Sigmoid colon (tissue), 7 donors: Measurements from ENCODE around the gene YDJC. TPM values are rescaled to one million over a fixed set of nuclear protein-coding genes. Genes with fewer than 3 reads are reported as not detected.
"Not testable (repeated sequence)": the region's sequence is repeated elsewhere in the genome, so short reads cannot be mapped to it uniquely, and the experiment has no call there.

Source experiments
- DNase-seq: peaks from one replicate; pipeline ENCODE4 v3.0.0-alpha.2; 2019
- H3K27ac ChIP-seq, 4 donors: fragments of 200-600 bp; sonication (generic); one replicate each; pipeline ENCODE4 v1.5.1; 2016 to 2019; ENCODE audit warnings: mild to moderate bottlenecking in 1 of 4
- H3K27me3 ChIP-seq, 3 donors: fragments of 200-600 bp; sonication (generic); one replicate each; pipeline ENCODE4 v1.5.1; 2019; ENCODE audit warnings: mild to moderate bottlenecking in 1 of 3
- H3K36me3 ChIP-seq, 4 donors: fragments of 200-600 bp; sonication (generic); one replicate each; pipeline ENCODE4 v1.5.1; 2016 to 2019
- H3K4me1 ChIP-seq, 4 donors: fragments of 200-600 bp; sonication (generic); one replicate each; pipeline ENCODE4 v1.5.1; 2017 to 2019
- H3K4me3 ChIP-seq, 4 donors: fragments of 200-600 bp; sonication (generic); one replicate each; pipeline ENCODE4 v1.5.1; 2017 to 2019; ENCODE audit warnings: mild to moderate bottlenecking in 2 of 4, moderate library complexity in 1 of 4
- H3K9me3 ChIP-seq, 4 donors: fragments of 200-600 bp in 3 of 4; sonication (generic) in 3 of 4; one replicate each; pipeline versions ENCODE4 v1.5.1 to v1.6.1; 2013 to 2019
- EP300 ChIP-seq, 4 donors: sonication (generic); formaldehyde crosslinking; IDR thresholded peaks; one replicate each; pipeline ENCODE4 v1.6.1; 2017; ENCODE audit warnings: antibody characterized with exemption in 4 of 4
- POLR2A ChIP-seq, 2 donors: fragments of 450-650 bp; IDR thresholded peaks; one replicate each; pipeline ENCODE4 v1.6.1; 2016; ENCODE audit warnings: antibody characterized with exemption in 2 of 2, mild to moderate bottlenecking in 2 of 2, moderate library complexity in 2 of 2
- POLR2AphosphoS5 ChIP-seq, 4 donors: sonication (generic); formaldehyde crosslinking; IDR thresholded peaks; one replicate each; pipeline ENCODE4 v1.6.1; 2017; ENCODE audit warnings: antibody characterized with exemption in 4 of 4
- WGBS, 2 donors: extraction: QIAGEN DNeasy Blood & Tissue Kit; methylation state at CpG; one replicate each; pipeline ENCODE4 v1.1.7; 2013; 5-methylcytosine and 5-hydroxymethylcytosine counted together
- intact Hi-C: fragments of 100-400 bp; cut with DNase I; formaldehyde crosslinking; loops from one replicate; pipeline ENCODE4 v1.15.1; 2023
- polyA plus RNA-seq, 3 donors: library from polyadenylated mRNA; stranded (reverse); fragments of 200-250 nt; gene quantifications; one replicate each; pipeline ENCODE4 v1.2.3, GENCODE V29; 2013
- total RNA-seq, 4 donors: library from RNA; depleted of rRNA; stranded (reverse); fragments of >200 nt; gene quantifications; one replicate each; pipeline ENCODE4 v1.1.0, GENCODE V29; 2016
- TF ChIP-seq, protein P1 (sequence below), 4 experiments: fragments of 450-650 bp in 3 of 4; fragments of 200-600 bp in 1 of 4; IDR thresholded peaks; one replicate each; pipeline ENCODE4 v1.5.1; 2016 to 2019; ENCODE audit warnings: antibody characterized with exemption in 4 of 4, mild to moderate bottlenecking in 3 of 4, moderate library complexity in 2 of 4
- donor health status: healthy with polysubstance abuse.
- donor health status: Bipolar disorder and iron deficiency.
- donor health status: healthy.

Gene YDJC
- total and polyA plus RNA-seq, 7 donors, result 8.3 to 36.5 (median 16.3) TPM

DNA sequence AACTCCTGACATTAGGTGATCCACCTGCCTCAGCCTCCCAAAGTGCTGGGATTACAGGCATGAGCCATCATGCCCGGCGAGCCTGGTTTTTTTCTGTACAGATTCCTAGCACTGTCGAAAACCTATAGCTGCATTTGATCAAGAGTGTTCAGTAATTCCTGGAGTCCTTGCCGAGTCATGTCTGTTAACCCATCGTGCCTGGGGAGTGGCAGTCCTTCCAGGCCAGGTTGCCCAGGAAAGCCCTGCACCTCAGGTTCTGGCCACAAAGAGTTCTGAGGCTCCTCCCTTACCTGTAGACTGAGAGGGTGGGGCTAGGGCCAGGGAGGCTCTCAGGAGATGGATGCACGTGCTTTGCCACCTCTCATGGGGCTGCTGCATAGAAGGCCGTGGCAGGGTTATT lies 17.0 kb downstream of the YDJC start:
- WGBS, 2 donors, result 72 to 91% methylated on average over 7 of the region's 7 CpGs
- Histone ChIP-seq H3K27me3 (no peaks in the 10 kb centered on the region), H3K4me3 (no peak overlapping the region), H3K9me3 (no peaks in the 10 kb centered on the region), H3K4me1 (peaks cover 0 to 2% (median 0%) of the 10 kb centered on the region in 4 donors), H3K27ac (no peak overlapping the region), H3K36me3 (peaks cover 0 to 42% (median 17%) of the 10 kb centered on the region in 4 donors)
- no peak for DNase-seq
- intact Hi-C loops, result no loop called here
- TF ChIP-seq EP300 (IDR thresholded peaks at IDR 0.05) (no peak), POLR2AphosphoS5 (IDR thresholded peaks at IDR 0.05) (no peak), POLR2A (IDR thresholded peaks at IDR 0.05) (no peak)
- TF ChIP-seq, protein P1, sequence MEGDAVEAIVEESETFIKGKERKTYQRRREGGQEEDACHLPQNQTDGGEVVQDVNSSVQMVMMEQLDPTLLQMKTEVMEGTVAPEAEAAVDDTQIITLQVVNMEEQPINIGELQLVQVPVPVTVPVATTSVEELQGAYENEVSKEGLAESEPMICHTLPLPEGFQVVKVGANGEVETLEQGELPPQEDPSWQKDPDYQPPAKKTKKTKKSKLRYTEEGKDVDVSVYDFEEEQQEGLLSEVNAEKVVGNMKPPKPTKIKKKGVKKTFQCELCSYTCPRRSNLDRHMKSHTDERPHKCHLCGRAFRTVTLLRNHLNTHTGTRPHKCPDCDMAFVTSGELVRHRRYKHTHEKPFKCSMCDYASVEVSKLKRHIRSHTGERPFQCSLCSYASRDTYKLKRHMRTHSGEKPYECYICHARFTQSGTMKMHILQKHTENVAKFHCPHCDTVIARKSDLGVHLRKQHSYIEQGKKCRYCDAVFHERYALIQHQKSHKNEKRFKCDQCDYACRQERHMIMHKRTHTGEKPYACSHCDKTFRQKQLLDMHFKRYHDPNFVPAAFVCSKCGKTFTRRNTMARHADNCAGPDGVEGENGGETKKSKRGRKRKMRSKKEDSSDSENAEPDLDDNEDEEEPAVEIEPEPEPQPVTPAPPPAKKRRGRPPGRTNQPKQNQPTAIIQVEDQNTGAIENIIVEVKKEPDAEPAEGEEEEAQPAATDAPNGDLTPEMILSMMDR (IDR thresholded peaks at IDR 0.05), result no peak

DNA sequence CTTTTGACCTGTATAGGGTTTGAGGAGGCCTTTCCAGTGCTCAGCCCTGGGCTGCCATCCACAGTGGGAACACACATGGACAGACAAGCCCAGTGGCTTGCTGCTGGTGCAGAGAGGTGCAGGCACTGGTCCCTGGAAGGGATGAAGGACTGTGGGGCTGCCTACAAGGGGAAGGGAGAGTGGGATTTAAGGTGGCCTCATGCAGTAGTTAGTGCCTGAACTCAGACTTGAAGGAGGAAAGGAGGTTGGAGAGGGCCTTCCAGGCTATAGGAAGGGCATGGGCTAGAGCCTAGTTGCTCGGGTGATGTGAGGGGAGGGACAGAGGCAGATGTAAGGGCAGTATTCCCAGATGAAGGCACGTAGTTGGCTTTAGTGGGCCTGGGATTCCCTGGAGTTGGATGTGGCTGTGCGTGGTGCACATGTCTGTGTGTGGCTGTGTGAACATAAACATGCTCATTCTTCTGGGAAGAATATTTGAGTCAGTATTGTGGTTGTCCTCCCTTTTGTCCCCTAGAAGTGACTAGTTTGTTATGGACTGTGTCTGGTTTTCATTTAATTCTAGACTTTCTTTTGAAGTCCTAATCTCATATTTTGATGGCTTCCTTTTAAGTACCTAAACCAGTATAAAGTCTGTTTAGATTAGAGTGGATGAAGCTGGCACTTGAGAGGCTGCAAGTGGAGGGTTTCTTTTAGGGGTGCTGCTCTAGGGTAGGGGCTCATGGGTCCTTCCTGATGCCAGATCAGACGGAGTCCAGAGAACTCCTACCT lies 18.4 kb downstream of the YDJC start:
- peaks cover 0 to 6% (median 5%) of the 10 kb centered on the region in 4 donors for H3K4me1 ChIP-seq
- TF ChIP-seq POLR2AphosphoS5 (IDR thresholded peaks at IDR 0.05), result no peak
- TF ChIP-seq EP300 (IDR thresholded peaks at IDR 0.05), result no peak
- TF ChIP-seq POLR2A (IDR thresholded peaks at IDR 0.05), result no peak
- TF ChIP-seq, protein P1 (IDR thresholded peaks at IDR 0.05), result no peak
- no peak overlapping the region for H3K27ac ChIP-seq
- H3K9me3 ChIP-seq, result no peaks in the 10 kb centered on the region
- peaks cover 0 to 42% (median 17%) of the 10 kb centered on the region in 4 donors for H3K36me3 ChIP-seq
- intact Hi-C loops, result no loop called here
- no peaks in the 10 kb centered on the region for H3K27me3 ChIP-seq
- 86 to 88% methylated on average over 4 of the region's 4 CpGs for WGBS, 2 donors
- DNase-seq, result no peak
- H3K4me3 ChIP-seq, result no peak overlapping the region

DNA sequence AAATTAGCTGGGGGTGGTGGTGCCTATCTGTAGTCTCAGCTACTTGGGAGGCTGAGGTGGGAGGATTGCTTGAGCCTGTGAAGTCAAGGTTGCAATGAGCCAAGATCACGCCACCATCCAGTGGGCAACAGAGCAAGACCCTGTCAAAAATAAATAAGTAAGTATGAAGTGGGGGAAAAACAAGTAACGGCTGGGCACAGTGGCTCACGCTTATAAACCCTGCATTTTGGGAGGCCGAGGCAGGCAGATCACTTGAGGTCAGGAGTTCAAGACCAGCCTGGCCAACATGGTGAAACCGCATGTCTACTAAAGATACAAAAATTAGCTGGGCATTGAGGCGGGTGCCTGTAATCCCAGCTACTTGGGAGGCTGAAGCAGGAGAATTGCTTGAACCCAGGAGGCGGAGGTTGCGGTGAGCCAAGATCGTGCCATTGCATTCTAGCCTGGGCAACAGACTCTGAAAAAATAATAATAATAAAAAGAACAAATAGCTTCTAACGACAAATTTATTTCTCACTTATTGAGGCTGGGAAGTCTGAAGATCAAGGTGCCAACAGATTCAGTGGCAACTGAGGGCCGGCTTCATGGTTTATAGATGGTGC lies 20.2 kb downstream of the YDJC start:
- H3K9me3 ChIP-seq, H3K27me3 ChIP-seq, DNase-seq, H3K4me1 ChIP-seq, intact Hi-C loops, H3K4me3 ChIP-seq, H3K27ac ChIP-seq: not testable (repeated sequence)
- peaks cover 0 to 37% (median 15%) of the 10 kb centered on the region in 4 donors for H3K36me3 ChIP-seq
- 97 to 98% methylated on average over 11 of the region's 11 CpGs for WGBS, 2 donors

DNA sequence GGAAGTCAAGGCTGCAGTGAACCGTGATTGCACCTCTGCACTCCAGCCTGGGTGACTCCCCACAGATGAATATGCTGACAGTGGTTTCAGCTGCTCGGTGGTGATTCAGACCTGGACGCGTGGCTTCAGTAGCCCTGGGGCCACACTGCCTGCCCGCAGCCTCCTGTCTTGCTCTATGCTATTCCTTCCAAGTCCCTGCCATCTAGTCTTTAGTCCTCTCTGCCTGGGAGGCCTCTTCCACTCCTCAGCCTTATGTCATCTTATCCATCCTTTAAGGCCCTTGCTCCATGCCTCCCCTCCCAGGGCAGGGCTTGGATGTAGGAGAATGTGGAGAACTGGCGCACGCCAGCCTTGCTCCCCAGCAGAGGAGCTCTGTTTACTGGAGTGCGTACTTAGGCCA lies 23.0 kb downstream of the YDJC start:
- Histone ChIP-seq H3K27ac (no peak overlapping the region), H3K36me3 (peaks cover 0 to 14% (median 10%) of the 10 kb centered on the region in 4 donors), H3K4me1 (peaks cover 0 to 6% (median 5%) of the 10 kb centered on the region in 4 donors), H3K9me3 (no peaks in the 10 kb centered on the region), H3K27me3 (no peaks in the 10 kb centered on the region), H3K4me3 (no peak overlapping the region)
- no peak for DNase-seq
- WGBS, 2 donors, result 97% methylated on average over 8 of the region's 8 CpGs
- intact Hi-C loops, result no loop called here
- TF ChIP-seq, protein P1 (IDR thresholded peaks at IDR 0.05), result no peak
- TF ChIP-seq POLR2A (IDR thresholded peaks at IDR 0.05), result no peak
- TF ChIP-seq EP300 (IDR thresholded peaks at IDR 0.05), result no peak
- TF ChIP-seq POLR2AphosphoS5 (IDR thresholded peaks at IDR 0.05), result no peak

DNA sequence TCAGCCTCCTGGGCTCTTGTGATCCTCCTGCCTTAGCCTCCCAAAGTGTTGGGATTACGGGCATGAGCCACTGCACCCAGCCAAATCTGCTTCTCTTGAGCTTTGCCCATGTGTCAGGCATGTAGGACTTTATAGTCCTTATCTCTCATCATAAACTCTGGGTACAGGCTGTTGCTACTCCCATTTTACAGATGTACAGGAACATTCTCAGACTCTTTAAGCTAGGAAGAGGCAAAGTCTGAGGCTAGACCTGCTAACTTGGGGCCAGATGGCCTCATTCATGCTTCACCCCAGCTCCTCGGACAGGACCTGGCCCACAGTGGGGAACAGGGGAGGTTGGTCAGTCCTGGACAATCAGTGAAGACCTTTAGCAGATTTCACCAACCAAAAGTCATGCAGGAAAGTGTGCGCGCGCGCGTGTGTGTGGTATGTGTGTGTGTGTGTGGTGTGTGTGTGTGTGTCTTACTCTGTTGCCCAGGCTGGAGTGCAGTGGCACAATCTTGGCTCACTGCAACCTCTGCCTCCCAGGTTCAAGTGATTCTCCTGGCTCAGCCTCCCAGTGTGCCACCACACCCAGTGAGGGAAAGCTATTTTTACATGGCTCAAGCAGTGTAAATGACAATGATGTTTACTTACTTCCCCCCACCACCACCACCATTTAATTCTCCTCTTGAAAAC lies 23.8 kb downstream of the YDJC start:
- DNase-seq, result no peak
- WGBS, 2 donors, result 97% methylated on average over 7 of the region's 7 CpGs
- Histone ChIP-seq H3K27ac (no peak overlapping the region), H3K36me3 (peaks cover 0 to 7% (median 3%) of the 10 kb centered on the region in 4 donors), H3K4me3 (no peak overlapping the region), H3K9me3 (no peaks in the 10 kb centered on the region), H3K4me1 (peaks cover 0 to 6% (median 5%) of the 10 kb centered on the region in 4 donors), H3K27me3 (no peaks in the 10 kb centered on the region)
- TF ChIP-seq POLR2A (IDR thresholded peaks at IDR 0.05) (no peak), POLR2AphosphoS5 (IDR thresholded peaks at IDR 0.05) (no peak), EP300 (IDR thresholded peaks at IDR 0.05) (no peak)
- TF ChIP-seq, protein P1 (IDR thresholded peaks at IDR 0.05), result no peak
- intact Hi-C loops, result no loop called here
